Tibial nerve (tissue), 4 donors: Measurements from ENCODE around the gene SEC24D. TPM values are rescaled to one million over a fixed set of nuclear protein-coding genes. Genes with fewer than 3 reads are reported as not detected.

ENCODE experiments used
- DNase-seq, 2 donors: peaks; one replicate each; pipeline ENCODE4 v3.0.0-alpha.2; 2019; ENCODE audit warnings: low spot score in 2 of 2
- H3K27ac ChIP-seq, 4 donors: fragments of 200-600 bp; sonication (generic) in 3 of 4; one replicate each; pipeline ENCODE4 v1.5.1; 2017 to 2019; ENCODE audit warnings: mild to moderate bottlenecking in 1 of 4
- H3K27me3 ChIP-seq, 2 donors: fragments of 200-600 bp; sonication (generic) in 1 of 2; one replicate each; pipeline versions ENCODE4 v1.5.1 to v1.6.0; 2017 to 2019
- H3K36me3 ChIP-seq, 3 donors: fragments of 200-600 bp; sonication (generic); one replicate each; pipeline ENCODE4 v1.5.1; 2018 to 2019
- H3K4me1 ChIP-seq, 4 donors: fragments of 200-600 bp; sonication (generic) in 3 of 4; one replicate each; pipeline ENCODE4 v1.5.1; 2017 to 2019
- H3K4me3 ChIP-seq, 4 donors: fragments of 200-600 bp; sonication (generic) in 3 of 4; one replicate each; pipeline ENCODE4 v1.5.1; 2017 to 2019; ENCODE audit warnings: mild to moderate bottlenecking in 1 of 4, moderate library complexity in 1 of 4
- H3K9me3 ChIP-seq, 4 donors: fragments of 200-600 bp; sonication (generic) in 3 of 4; one replicate each; pipeline ENCODE4 v1.5.1; 2017 to 2019
- CTCF ChIP-seq, 5 experiments: fragments of 200-600 bp in 3 of 5; fragments of 450-650 bp in 2 of 5; sonication (generic) in 3 of 5; IDR thresholded peaks; one replicate each; pipeline ENCODE4 v1.5.1; 2016 to 2019; ENCODE audit warnings: antibody characterized with exemption in 5 of 5, mild to moderate bottlenecking in 3 of 5, moderate library complexity in 2 of 5
- EP300 ChIP-seq, 2 donors: sonication (generic); formaldehyde crosslinking; IDR thresholded peaks; one replicate each; pipeline ENCODE4 v1.6.1; 2017; ENCODE audit warnings: antibody characterized with exemption in 2 of 2, mild to moderate bottlenecking in 1 of 2
- POLR2A ChIP-seq, 2 donors: fragments of 450-650 bp; IDR thresholded peaks; one replicate each; pipeline ENCODE4 v1.6.1; 2017; ENCODE audit warnings: antibody characterized with exemption in 2 of 2, mild to moderate bottlenecking in 2 of 2, moderate library complexity in 2 of 2
- WGBS, 2 donors: methylation state at CpG; one replicate each; pipeline ENCODE4 v1.1.5; 2018; 5-methylcytosine and 5-hydroxymethylcytosine counted together
- total RNA-seq, 4 donors: library from RNA; depleted of rRNA; stranded (reverse); fragments of >200 nt; gene quantifications; one replicate each; pipeline ENCODE4 v1.1.0, GENCODE V29; 2016

SEC24D gene
- total RNA-seq, 4 donors from 2014 or later, result 24.0 to 54.6 (median 34.0) TPM

DNA sequence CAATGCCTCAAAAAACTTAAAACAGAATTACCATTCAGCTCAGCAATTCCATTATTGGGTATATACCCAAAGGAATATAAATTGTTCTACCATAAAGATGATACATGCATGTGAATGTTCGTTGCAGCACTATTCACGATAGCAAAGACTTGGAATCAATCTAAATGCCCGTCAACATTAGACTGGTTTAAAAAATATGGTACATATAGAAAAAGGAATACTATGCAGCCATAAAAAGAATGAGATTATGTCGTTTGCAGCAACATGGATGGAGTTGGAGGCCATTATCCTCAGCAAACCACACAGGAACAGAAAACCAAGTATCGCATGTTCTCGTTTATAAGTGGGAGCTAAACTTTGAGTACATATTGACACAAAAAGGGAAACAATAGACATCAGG is 41.9 kb upstream of the SEC24D start:
- TF ChIP-seq POLR2A (IDR thresholded peaks at IDR 0.05) (no peak), EP300 (IDR thresholded peaks at IDR 0.05) (no peak), CTCF (IDR thresholded peaks at IDR 0.05) (no peak)
- 91 to 95% methylated on average over 6 of the region's 6 CpGs for WGBS, 2 donors
- DNase-seq, result no peak

GRCh38 chr4:118872181-118872580 is 36.3 kb upstream of the SEC24D start:
- Histone ChIP-seq H3K9me3 (no peaks in the 10 kb centered on the region), H3K27me3 (no peaks in the 10 kb centered on the region), H3K4me3 (no peak overlapping the region), H3K27ac (no peak overlapping the region), H3K4me1 (peaks cover 0 to 11% (median 0%) of the 10 kb centered on the region in 4 donors), H3K36me3 (no peaks in the 10 kb centered on the region)
- TF ChIP-seq CTCF (IDR thresholded peaks at IDR 0.05) (no peak), POLR2A (IDR thresholded peaks at IDR 0.05) (no peak), EP300 (IDR thresholded peaks at IDR 0.05) (no peak)
- no peak for DNase-seq
- 84 to 88% methylated on average over 4 of the region's 4 CpGs for WGBS, 2 donors

More for the DNA sequence above, 41.9 kb upstream of the SEC24D start:
- H3K4me1 ChIP-seq, result no peaks in the 10 kb centered on the region
- no peaks in the 10 kb centered on the region for H3K36me3 ChIP-seq
- no peak overlapping the region for H3K27ac ChIP-seq
- H3K9me3 ChIP-seq, result no peaks in the 10 kb centered on the region
- H3K4me3 ChIP-seq, result no peak overlapping the region
- no peaks in the 10 kb centered on the region for H3K27me3 ChIP-seq

GRCh38 chr4:118869808-118870342 is 33.9 kb upstream of the SEC24D start:
- no peak for DNase-seq
- peaks cover 0 to 20% (median 0%) of the 10 kb centered on the region in 4 donors for H3K4me1 ChIP-seq
- H3K9me3 ChIP-seq, result no peaks in the 10 kb centered on the region
- no peak overlapping the region for H3K4me3 ChIP-seq
- TF ChIP-seq EP300 (IDR thresholded peaks at IDR 0.05) (no peak), POLR2A (IDR thresholded peaks at IDR 0.05) (no peak), CTCF (IDR thresholded peaks at IDR 0.05) (no peak)
- 43 to 60% methylated on average over 2 of the region's 2 CpGs for WGBS, 2 donors
- no peak overlapping the region for H3K27ac ChIP-seq
- no peaks in the 10 kb centered on the region for H3K27me3 ChIP-seq
- H3K36me3 ChIP-seq, result no peaks in the 10 kb centered on the region

DNA sequence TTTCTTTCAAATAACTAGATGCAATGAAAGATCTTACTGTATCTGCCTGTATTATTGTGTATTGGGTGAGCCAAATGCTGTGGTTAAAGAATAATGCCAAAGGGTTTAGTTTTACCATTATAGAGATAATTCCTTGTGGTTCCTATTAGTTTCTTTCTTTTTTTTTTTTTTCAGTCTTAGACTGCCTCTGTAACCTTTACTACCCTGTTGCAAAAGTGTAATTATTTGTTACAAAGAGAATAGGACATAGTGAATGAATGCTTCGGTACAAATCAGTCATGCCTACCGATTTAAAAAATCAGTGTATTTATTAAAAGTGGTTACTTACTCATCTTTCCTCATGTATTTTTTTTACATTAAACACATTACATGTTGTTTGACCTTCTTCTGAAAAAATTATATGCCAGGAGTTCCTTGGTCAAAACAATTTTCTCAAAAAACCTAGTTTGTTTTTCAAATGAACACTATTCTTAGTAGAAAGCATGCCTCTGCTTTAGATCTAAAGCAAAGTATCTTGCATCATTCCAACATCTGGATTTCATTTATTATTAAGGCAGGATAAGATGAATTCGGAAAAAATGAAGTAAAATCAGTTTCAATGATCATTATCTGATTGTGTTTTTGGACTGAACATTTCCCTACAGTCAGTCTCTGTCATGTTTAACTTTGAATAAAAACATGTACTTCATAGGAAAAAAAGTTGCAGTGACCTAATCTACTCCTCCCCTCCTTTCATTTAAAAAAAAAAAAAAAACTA is 31.6 kb upstream of the SEC24D start:
- Histone ChIP-seq H3K4me1 (peaks cover 0 to 20% (median 0%) of the 10 kb centered on the region in 4 donors), H3K9me3 (no peaks in the 10 kb centered on the region), H3K27me3 (no peaks in the 10 kb centered on the region), H3K27ac (no peak overlapping the region), H3K4me3 (no peak overlapping the region), H3K36me3 (no peaks in the 10 kb centered on the region)
- no peak for DNase-seq
- TF ChIP-seq CTCF (IDR thresholded peaks at IDR 0.05), result no peak
- no peak for TF ChIP-seq EP300 (IDR thresholded peaks at IDR 0.05)
- TF ChIP-seq POLR2A (IDR thresholded peaks at IDR 0.05), result no peak
- whole genome bisulfite sequencing, 2 donors, result 66 to 75% methylated on average over 3 of the region's 3 CpGs

- 67 to 88% methylated on average over 1 of the region's 1 CpG for WGBS, 2 donors
- Histone ChIP-seq H3K27ac (no peak overlapping the region), H3K4me1 (peaks cover 0 to 20% (median 0%) of the 10 kb centered on the region in 4 donors), H3K36me3 (no peaks in the 10 kb centered on the region), H3K27me3 (no peaks in the 10 kb centered on the region), H3K4me3 (no peak overlapping the region), H3K9me3 (no peaks in the 10 kb centered on the region)
- TF ChIP-seq POLR2A (IDR thresholded peaks at IDR 0.05) (no peak), EP300 (IDR thresholded peaks at IDR 0.05) (no peak), CTCF (IDR thresholded peaks at IDR 0.05) (no peak)
- DNase-seq, result no peak
Measured at GRCh38 chr4:118866442-118866841, 30.5 kb upstream of the SEC24D start.
